ENCODE results near the gene VSTM4.

Gene VSTM4

DNA sequence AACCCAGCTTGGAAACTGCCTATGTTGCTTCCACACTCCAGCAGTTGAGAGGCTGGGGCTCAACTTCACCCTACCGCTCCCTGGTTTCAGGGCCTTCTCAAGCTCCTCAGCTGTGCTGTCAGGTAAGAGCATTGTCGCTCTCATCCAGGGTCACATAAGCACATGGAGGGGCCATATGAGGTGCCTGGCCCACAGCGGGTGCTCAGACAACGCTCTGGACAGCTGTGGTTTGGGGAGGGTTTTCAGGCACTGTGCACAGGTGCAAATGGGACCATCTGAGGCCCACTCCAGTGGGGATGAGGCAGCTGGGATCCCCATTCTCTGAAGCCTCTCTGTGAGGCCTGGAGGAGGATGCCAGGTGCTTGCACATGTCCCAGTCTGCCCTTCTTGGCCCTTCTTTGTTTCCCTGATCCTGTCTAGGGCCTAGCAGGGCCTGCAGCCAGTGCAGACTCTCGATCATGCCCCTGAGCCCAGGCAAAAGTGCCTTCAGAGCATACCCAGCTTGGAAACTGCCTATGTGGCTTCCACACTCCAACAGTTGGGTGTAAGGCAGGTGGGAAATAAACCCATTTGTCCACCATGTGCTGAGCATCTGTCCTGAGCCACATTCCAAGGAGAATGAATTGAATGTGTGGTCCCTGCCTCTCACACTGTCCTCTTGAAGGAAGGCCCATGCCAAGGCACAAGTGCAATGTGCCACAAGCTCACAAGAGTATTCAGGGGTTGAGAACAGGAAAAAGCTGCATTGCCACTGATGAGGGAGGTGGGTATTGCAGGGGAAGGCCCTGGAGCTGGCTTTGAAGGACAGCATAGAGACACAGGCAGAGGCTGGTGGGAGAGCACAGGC, 40.3 kb downstream of the VSTM4 start:
- no peak for DNase-seq (ENCODE audit: low read depth)
- no peak overlapping the region for H3K4me3 ChIP-seq (ENCODE audit: low read length)

DNA sequence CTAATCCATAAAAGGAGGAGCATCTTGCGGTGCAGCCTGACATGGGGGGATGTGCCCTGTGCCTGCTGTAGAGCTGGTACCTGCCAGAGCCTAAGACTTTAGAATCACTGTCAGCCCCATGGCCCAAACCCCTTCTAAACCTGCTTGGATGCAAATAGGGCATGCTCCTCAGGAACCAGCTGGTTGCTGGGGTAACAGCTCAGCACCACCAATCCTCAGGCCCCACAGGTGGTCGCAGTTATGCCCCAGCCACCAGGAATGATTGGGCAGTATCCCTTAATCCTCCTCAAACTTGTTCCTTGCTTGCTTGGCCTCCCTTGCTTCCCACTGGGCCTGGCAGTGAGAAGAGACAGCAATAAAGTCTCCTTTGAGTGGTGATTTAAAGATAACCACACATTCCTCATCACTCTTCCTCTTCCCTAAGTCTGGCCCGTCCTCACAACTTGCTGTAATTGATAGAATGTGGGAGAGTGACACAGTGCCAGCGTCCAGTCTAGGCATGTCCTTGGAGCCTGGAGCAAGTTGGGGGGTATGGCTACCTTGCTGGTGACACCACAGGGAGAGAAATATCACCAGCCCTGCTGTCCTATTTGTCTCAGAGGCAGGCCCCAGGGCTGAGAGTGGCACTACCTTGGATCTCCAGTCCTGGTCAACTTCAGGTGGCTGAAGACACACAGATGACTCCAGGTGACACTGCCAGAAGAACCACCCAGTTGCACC, 43.0 kb downstream of the VSTM4 start:
- TF ChIP-seq, protein P1, sequence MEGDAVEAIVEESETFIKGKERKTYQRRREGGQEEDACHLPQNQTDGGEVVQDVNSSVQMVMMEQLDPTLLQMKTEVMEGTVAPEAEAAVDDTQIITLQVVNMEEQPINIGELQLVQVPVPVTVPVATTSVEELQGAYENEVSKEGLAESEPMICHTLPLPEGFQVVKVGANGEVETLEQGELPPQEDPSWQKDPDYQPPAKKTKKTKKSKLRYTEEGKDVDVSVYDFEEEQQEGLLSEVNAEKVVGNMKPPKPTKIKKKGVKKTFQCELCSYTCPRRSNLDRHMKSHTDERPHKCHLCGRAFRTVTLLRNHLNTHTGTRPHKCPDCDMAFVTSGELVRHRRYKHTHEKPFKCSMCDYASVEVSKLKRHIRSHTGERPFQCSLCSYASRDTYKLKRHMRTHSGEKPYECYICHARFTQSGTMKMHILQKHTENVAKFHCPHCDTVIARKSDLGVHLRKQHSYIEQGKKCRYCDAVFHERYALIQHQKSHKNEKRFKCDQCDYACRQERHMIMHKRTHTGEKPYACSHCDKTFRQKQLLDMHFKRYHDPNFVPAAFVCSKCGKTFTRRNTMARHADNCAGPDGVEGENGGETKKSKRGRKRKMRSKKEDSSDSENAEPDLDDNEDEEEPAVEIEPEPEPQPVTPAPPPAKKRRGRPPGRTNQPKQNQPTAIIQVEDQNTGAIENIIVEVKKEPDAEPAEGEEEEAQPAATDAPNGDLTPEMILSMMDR (conservative IDR thresholded peaks at IDR 0.05; ENCODE audit: low read depth, low read length): no peak
- H3K4me3 ChIP-seq (ENCODE audit: low read length): no peak overlapping the region

More for the DNA sequence above, 40.3 kb downstream of the VSTM4 start:
- TF ChIP-seq, protein P1 (conservative IDR thresholded peaks at IDR 0.05; ENCODE audit: low read depth, low read length): no peak

DNA sequence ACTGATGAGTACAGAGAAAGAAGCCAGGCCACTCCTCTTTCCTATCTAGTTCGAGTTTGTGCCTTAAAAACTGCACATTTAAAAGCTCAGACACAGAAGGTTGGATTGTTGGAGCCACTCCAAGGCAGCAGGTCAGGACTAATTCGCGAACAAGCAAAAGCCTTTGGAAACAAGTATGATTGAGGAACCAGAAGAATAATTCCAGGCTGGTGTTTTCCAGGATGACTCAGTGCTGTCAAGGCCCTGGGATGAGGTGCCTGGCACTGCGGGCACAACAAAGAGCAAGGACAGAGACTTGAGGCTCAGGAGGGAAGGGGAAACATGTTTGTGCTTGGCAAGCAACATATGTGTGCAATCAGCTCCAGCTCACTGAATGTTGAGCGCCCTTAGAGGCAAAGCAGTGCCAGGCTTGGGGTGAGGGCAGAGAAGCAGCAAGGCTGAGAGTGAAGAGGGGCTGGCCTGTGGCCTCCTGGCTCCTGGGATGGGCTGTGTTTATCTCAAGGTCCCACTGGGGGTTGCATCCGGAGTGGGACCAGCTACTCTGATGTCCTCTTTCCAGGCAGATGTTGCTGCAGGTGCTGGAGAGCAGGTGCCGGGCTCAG, 44.1 kb downstream of the VSTM4 start:
- DNase-seq (ENCODE audit: low read depth): peak; percentile 39
- TF ChIP-seq, protein P1 (conservative IDR thresholded peaks at IDR 0.05; ENCODE audit: low read depth, low read length): no peak
- no peak overlapping the region for H3K4me3 ChIP-seq (ENCODE audit: low read length)

More for the DNA sequence above, 43.0 kb downstream of the VSTM4 start:
- DNase-seq (ENCODE audit: low read depth): no peak

DNA sequence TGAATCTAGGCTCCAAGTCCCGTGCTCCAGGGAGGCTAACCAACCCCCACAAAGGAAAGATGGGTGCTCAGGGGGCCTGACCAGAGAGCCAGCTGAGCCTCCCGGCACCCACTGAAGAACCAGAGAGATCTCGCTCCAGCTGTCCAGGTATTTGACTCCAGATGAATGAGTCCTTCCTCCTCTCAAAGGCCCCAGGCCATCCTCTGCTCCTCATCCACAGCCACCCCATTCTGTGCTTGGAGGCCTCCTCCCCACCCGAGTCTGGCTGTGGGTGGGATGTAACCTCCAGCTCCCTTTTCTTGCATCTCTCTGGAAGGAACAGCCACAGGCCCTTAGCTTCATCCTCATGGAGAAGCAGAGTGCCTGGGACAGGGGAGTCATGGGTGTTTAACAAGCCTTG, 44.6 kb downstream of the VSTM4 start:
- no peak for DNase-seq (ENCODE audit: low read depth)
- no peak overlapping the region for H3K4me3 ChIP-seq (ENCODE audit: low read length)
- TF ChIP-seq, protein P1 (conservative IDR thresholded peaks at IDR 0.05; ENCODE audit: low read depth, low read length): no peak

DNA sequence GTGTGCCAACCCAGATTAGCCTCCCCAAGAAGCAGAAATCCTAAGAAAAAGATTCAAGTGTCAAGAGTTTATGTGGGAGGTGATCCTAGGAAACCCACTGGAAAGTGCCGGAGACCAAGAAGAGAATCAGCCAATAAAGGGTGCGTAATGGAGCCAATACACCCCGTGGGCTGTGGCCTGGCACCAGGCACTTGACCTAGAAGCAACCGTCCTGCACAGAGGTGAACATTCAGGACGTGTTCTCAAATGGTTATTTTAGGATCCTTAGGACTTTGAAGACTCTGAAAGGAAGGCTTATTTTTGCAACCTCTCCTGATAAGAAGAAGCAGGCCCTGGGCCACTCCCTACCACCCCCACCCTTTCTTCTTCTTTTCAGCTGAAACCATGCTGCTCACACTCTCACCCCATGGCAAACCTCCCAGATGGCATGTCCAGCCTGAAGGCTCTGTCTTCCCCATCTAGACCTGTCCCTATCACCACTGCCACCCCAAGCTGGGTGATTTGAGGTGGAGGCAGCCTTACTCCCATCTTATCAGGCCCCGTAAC, 46.6 kb downstream of the VSTM4 start:
- no peak overlapping the region for H3K4me3 ChIP-seq (ENCODE audit: low read length)
- TF ChIP-seq, protein P1 (conservative IDR thresholded peaks at IDR 0.05; ENCODE audit: low read depth, low read length): no peak
- no peak for DNase-seq (ENCODE audit: low read depth)

DNA sequence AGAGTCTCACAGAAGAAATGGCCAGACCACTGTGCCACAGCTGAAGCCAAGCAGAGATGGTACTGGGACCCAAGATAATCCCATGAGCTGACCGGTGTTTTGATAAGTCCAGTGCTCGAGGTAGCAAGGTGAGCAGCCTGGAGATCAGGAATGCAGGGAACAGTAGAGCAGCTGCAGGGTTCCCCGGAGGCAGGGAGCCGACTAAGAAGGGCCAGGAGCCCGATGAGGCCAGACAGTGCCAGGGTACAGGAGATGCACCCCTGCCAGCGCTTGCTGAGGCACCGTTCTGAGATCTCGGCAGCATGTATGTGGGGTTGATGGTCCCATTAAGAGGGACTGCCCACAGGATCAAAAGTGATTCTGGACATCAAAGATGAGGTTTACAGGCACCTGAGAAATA, 47.1 kb downstream of the VSTM4 start:
- DNase-seq (ENCODE audit: low read depth): no peak
- TF ChIP-seq, protein P1 (conservative IDR thresholded peaks at IDR 0.05; ENCODE audit: low read depth, low read length): no peak
- H3K4me3 ChIP-seq (ENCODE audit: low read length): no peak overlapping the region
